WTC11 (cell line): Measurements from ENCODE around the gene MOBP. TPM values are rescaled to one million over a fixed set of nuclear protein-coding genes. Genes with fewer than 3 reads are reported as not detected.
A peak's percentile ranks its signal among the peaks of the same experiment; 100 is the strongest.

Experiments used
- ATAC-seq: fragments of 200-7000 bp; cut with Tn5 transposase; 2 replicates; pipeline ENCODE4 v1.10.0; 2021; ENCODE audit warnings: mild to moderate bottlenecking, moderate library complexity
- CTCF ChIA-PET: fragments of 300-600 bp; sonication (Branson Sonifier 250); formaldehyde crosslinking; loops from one replicate; lab custom pipeline; 2021; ENCODE audit warnings: antibody characterized with exemption; lab: Charles Lee
- POLR2A ChIA-PET: fragments of 350-600 bp; sonication (Branson Sonifier 250); formaldehyde crosslinking; loops from one replicate; lab custom pipeline; 2021; ENCODE audit warnings: antibody characterized with exemption; lab: Charles Lee
- DNase-seq: peaks from one replicate; pipeline ENCODE4 v3.0.0; 2021; ENCODE audit warnings: low spot score
- H3K27ac Mint-ChIP-seq: 2 replicates; pipeline ENCODE4 v1.8.0; 2021; ENCODE audit warnings: mixed read lengths
- H3K27me3 Mint-ChIP-seq: 2 replicates; pipeline ENCODE4 v1.8.0; 2021; ENCODE audit warnings: low read depth, mild to moderate bottlenecking, moderate library complexity, mixed read lengths
- H3K36me3 Mint-ChIP-seq: 2 replicates; pipeline ENCODE4 v1.8.0; 2021; ENCODE audit warnings: mixed read lengths
- H3K4me1 Mint-ChIP-seq: 2 replicates; pipeline ENCODE4 v1.8.0; 2022; ENCODE audit warnings: mixed read lengths
- H3K4me3 Mint-ChIP-seq: 2 replicates; pipeline ENCODE4 v1.8.0; 2021; ENCODE audit warnings: mild to moderate bottlenecking, moderate library complexity, mixed read lengths
- H3K9me3 Mint-ChIP-seq: 2 replicates; pipeline ENCODE4 v1.8.0; 2021; ENCODE audit warnings: mixed read lengths
- ATF3 ChIP-seq: sonication (generic); formaldehyde crosslinking; conservative IDR thresholded peaks from 2 replicates; pipeline ENCODE4 v1.8.1; 2022; ENCODE audit warnings: mild to moderate bottlenecking, missing genetic modification reagents
- CREB1 ChIP-seq: sonication (generic); formaldehyde crosslinking; IDR thresholded peaks from 2 replicates; pipeline ENCODE4 v1.8.0; 2023; ENCODE audit warnings: mild to moderate bottlenecking, missing genetic modification reagents
- ELF4 ChIP-seq: sonication (generic); formaldehyde crosslinking; IDR thresholded peaks from 2 replicates; pipeline ENCODE4 v1.8.1; 2022; ENCODE audit warnings: low read depth, mild to moderate bottlenecking, moderate library complexity, missing genetic modification reagents
- FOXJ3 ChIP-seq: sonication (generic); formaldehyde crosslinking; IDR thresholded peaks from 2 replicates; pipeline ENCODE4 v1.9.0; 2021; ENCODE audit warnings: missing genetic modification reagents, mild to moderate bottlenecking, borderline replicate concordance
- FOXK1 ChIP-seq: sonication (generic); formaldehyde crosslinking; IDR thresholded peaks from 2 replicates; pipeline ENCODE4 v1.8.0; 2022; ENCODE audit warnings: mild to moderate bottlenecking, moderate library complexity, missing genetic modification reagents
- FOXP1 ChIP-seq: sonication (generic); formaldehyde crosslinking; IDR thresholded peaks from 2 replicates; pipeline ENCODE4 v1.8.0; 2022; ENCODE audit warnings: missing genetic modification reagents, mild to moderate bottlenecking, moderate library complexity, borderline replicate concordance
- GTF2I ChIP-seq: fragments of 250-450 bp; sonication (Bioruptor Pico); conservative IDR thresholded peaks from 2 replicates; pipeline ENCODE4 v1.4.0; 2021; ENCODE audit warnings: mild to moderate bottlenecking
- RORB ChIP-seq: fragments of 250-450 bp; sonication (Bioruptor Pico); IDR thresholded peaks from 2 replicates; pipeline ENCODE4 v1.9.0; 2021; ENCODE audit warnings: mild to moderate bottlenecking
- TCF7 ChIP-seq: sonication (generic); formaldehyde crosslinking; IDR thresholded peaks from 2 replicates; pipeline ENCODE4 v1.8.0; 2022; ENCODE audit warnings: mild to moderate bottlenecking, low read depth, missing genetic modification reagents, moderate library complexity
- TEAD1 ChIP-seq: sonication (generic); formaldehyde crosslinking; IDR thresholded peaks from 2 replicates; pipeline ENCODE4 v1.8.0; 2022; ENCODE audit warnings: mild to moderate bottlenecking, missing genetic modification reagents
- USF2 ChIP-seq: sonication (generic); formaldehyde crosslinking; IDR thresholded peaks from 2 replicates; pipeline ENCODE4 v1.8.1; 2023; ENCODE audit warnings: mild to moderate bottlenecking, missing genetic modification reagents, moderate library complexity
- ZBTB21 ChIP-seq: sonication (generic); formaldehyde crosslinking; IDR thresholded peaks from 2 replicates; pipeline ENCODE4 v1.8.1; 2023; ENCODE audit warnings: mild to moderate bottlenecking, missing genetic modification reagents, borderline replicate concordance
- ZNF671 ChIP-seq: fragments of 250-450 bp; sonication (Bioruptor Pico); IDR thresholded peaks from 2 replicates; pipeline ENCODE4 v1.8.0; 2021; ENCODE audit warnings: mild to moderate bottlenecking
- ZSCAN18 ChIP-seq: fragments of 250-450 bp; sonication (Bioruptor Pico); IDR thresholded peaks from 2 replicates; pipeline ENCODE4 v2.1.2; 2022; ENCODE audit warnings: mild to moderate bottlenecking, moderate library complexity
- total RNA-seq: library from RNA; stranded (reverse); gene quantifications from 3 replicates; pipeline ENCODE4 v1.2.3, GENCODE V29; 2021
- TF ChIP-seq, protein P1 (sequence below): sonication (generic); formaldehyde crosslinking; IDR thresholded peaks from 2 replicates; pipeline ENCODE4 v1.8.0; 2022; ENCODE audit warnings: mild to moderate bottlenecking, missing genetic modification reagents
- TF ChIP-seq, protein P2 (sequence below): fragments of 250-450 bp; sonication (Bioruptor Pico); IDR thresholded peaks from 2 replicates; pipeline ENCODE4 v1.9.0; 2021; ENCODE audit warnings: mild to moderate bottlenecking
- TF ChIP-seq, protein P3 (sequence below): sonication (generic); formaldehyde crosslinking; IDR thresholded peaks from 2 replicates; pipeline ENCODE4 v1.8.1; 2023; ENCODE audit warnings: mild to moderate bottlenecking, missing genetic modification reagents, moderate library complexity
- TF ChIP-seq, protein P4 (sequence below): sonication (generic); formaldehyde crosslinking; IDR thresholded peaks from 2 replicates; pipeline ENCODE4 v1.8.0; 2023; ENCODE audit warnings: missing genetic modification reagents
- TF ChIP-seq, protein P5 (sequence below): sonication (generic); formaldehyde crosslinking; IDR thresholded peaks from 2 replicates; pipeline ENCODE4 v1.8.1; 2023; ENCODE audit warnings: mild to moderate bottlenecking, moderate library complexity, missing genetic modification reagents

The MOBP gene
- total RNA-seq, 1 experiment from 2014 or later = 0.13 TPM

DNA sequence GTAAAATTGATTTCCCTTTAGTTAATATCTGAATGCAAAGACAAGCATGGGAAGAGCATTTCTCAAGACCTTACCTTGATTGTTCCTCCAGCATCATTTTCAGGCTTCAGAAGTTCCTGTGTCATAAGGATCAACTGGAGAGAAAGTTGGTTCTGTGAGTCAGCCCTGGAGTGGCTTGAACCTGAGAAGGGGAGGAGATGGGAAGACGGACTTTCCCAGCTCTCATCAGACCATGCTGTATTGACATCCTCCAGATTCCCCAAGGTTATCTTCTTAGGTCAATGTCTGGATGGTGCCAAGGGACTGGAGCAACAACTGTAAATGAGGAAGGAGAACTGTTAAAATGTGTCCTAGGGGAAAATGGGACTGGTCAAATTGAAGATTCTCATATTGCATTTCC is 40.0 kb upstream of the MOBP start (continued):
- no peak for TF ChIP-seq FOXK1 (CRISPR knock-in tag)

DNA sequence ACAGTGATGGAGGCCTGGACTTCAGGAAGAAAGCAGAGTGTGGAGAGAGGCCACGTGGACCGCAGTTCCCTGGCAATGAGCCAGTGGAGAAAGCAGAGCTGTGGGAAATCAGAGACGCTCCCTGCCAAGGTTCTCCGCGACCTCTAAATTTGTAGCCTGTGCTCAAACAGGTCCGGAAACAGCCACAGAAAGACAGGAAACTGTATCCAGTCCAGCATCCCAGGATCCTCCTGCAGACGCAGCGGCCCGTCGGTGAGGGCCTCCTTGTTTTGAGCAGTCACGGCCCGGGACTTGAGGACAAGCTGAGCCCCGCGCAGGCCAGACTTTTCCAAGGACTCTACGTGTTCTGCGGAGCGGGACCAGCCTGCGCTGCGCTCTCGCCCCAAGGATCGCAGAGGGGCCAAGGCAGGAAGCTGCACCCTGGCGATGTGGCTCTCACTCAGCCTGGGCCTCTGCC is 38.7 kb upstream of the MOBP start:
- Mint-ChIP-seq H3K4me1 (peaks cover 3% of the 10 kb centered on the region; the same call in 1 of the 2 replicates), H3K27ac (no peak overlapping the region), H3K36me3 (no peaks in the 10 kb centered on the region), H3K27me3 (no peaks in the 10 kb centered on the region), H3K9me3 (no peaks in the 10 kb centered on the region), H3K4me3 (no peak overlapping the region)
- ChIA-PET POLR2A (no interaction called here), CTCF (interaction anchor here (2.4 kb wide), 1 partner anchor 19 kb away, joined by 7 read pairs; no protein-coding TSS in a partner anchor)
- TF ChIP-seq ZSCAN18 (no peak), ZBTB21 (CRISPR knock-in tag) (no peak), CREB1 (CRISPR knock-in tag) (no peak), FOXK1 (CRISPR knock-in tag) (no peak), RORB (CRISPR knock-in tag) (no peak), GTF2I (CRISPR knock-in tag) (no peak), TEAD1 (CRISPR knock-in tag) (no peak), ZNF671 (CRISPR knock-in tag) (no peak), ELF4 (CRISPR knock-in tag) (no peak)
- DNase-seq (no peak), ATAC-seq (peak; percentile 77)

GRCh38 chr3:39429466-39429865 is 38.0 kb upstream of the MOBP start:
- H3K4me1 Mint-ChIP-seq = peaks cover 3% of the 10 kb centered on the region; the same call in 1 of the 2 replicates
- DNase-seq (no peak), ATAC-seq (no peak)
- POLR2A ChIA-PET = no interaction called here
- no peaks in the 10 kb centered on the region for H3K36me3 Mint-ChIP-seq
- no peaks in the 10 kb centered on the region for H3K9me3 Mint-ChIP-seq
- CTCF ChIA-PET = interaction anchor here (2.4 kb wide), 1 partner anchor 18 kb away, joined by 7 read pairs; no protein-coding TSS in a partner anchor
- H3K27me3 Mint-ChIP-seq = no peaks in the 10 kb centered on the region
- H3K4me3 Mint-ChIP-seq = no peak overlapping the region
- H3K27ac Mint-ChIP-seq = 0 out of 2 replicates have a peak overlapping the region, but pooled peaks have one; percentile 10
- TF ChIP-seq, protein P1, sequence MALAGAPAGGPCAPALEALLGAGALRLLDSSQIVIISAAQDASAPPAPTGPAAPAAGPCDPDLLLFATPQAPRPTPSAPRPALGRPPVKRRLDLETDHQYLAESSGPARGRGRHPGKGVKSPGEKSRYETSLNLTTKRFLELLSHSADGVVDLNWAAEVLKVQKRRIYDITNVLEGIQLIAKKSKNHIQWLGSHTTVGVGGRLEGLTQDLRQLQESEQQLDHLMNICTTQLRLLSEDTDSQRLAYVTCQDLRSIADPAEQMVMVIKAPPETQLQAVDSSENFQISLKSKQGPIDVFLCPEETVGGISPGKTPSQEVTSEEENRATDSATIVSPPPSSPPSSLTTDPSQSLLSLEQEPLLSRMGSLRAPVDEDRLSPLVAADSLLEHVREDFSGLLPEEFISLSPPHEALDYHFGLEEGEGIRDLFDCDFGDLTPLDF = no peak
- TF ChIP-seq ZBTB21 (CRISPR knock-in tag) (no peak), FOXP1 (CRISPR knock-in tag) (no peak), TCF7 (CRISPR knock-in tag) (no peak), USF2 (CRISPR knock-in tag) (no peak), FOXJ3 (CRISPR knock-in tag) (no peak), ZSCAN18 (no peak), ATF3 (CRISPR knock-in tag) (no peak)
- TF ChIP-seq, protein P2, sequence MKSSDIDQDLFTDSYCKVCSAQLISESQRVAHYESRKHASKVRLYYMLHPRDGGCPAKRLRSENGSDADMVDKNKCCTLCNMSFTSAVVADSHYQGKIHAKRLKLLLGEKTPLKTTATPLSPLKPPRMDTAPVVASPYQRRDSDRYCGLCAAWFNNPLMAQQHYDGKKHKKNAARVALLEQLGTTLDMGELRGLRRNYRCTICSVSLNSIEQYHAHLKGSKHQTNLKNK (CRISPR knock-in tag) = no peak
- TF ChIP-seq, protein P3, sequence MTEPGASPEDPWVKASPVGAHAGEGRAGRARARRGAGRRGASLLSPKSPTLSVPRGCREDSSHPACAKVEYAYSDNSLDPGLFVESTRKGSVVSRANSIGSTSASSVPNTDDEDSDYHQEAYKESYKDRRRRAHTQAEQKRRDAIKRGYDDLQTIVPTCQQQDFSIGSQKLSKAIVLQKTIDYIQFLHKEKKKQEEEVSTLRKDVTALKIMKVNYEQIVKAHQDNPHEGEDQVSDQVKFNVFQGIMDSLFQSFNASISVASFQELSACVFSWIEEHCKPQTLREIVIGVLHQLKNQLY (CRISPR knock-in tag) = no peak
- TF ChIP-seq, protein P4, sequence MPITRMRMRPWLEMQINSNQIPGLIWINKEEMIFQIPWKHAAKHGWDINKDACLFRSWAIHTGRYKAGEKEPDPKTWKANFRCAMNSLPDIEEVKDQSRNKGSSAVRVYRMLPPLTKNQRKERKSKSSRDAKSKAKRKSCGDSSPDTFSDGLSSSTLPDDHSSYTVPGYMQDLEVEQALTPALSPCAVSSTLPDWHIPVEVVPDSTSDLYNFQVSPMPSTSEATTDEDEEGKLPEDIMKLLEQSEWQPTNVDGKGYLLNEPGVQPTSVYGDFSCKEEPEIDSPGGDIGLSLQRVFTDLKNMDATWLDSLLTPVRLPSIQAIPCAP (CRISPR knock-in tag) = no peak
- TF ChIP-seq, protein P5, sequence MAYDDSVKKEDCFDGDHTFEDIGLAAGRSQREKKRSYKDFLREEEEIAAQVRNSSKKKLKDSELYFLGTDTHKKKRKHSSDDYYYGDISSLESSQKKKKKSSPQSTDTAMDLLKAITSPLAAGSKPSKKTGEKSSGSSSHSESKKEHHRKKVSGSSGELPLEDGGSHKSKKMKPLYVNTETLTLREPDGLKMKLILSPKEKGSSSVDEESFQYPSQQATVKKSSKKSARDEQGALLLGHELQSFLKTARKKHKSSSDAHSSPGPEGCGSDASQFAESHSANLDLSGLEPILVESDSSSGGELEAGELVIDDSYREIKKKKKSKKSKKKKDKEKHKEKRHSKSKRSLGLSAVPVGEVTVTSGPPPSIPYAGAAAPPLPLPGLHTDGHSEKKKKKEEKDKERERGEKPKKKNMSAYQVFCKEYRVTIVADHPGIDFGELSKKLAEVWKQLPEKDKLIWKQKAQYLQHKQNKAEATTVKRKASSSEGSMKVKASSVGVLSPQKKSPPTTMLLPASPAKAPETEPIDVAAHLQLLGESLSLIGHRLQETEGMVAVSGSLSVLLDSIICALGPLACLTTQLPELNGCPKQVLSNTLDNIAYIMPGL (CRISPR knock-in tag) = no peak
